HepG2 (cell line): ENCODE data around the gene OAS3. TPM values are rescaled to one million over a fixed set of nuclear protein-coding genes. Genes with fewer than 3 reads are reported as not detected.
A peak's percentile ranks its signal among the peaks of the same experiment; 100 is the strongest.

Source experiments
- ATF7-NPFF ChIP-seq: sonication (generic); formaldehyde crosslinking; IDR thresholded peaks from 2 replicates; pipeline ENCODE4 v1.8.1; 2023; ENCODE audit warnings: mild to moderate bottlenecking, low read depth, missing genetic modification reagents, moderate library complexity
- BORCS8-MEF2B ChIP-seq: sonication (generic); formaldehyde crosslinking; IDR thresholded peaks from 2 replicates; pipeline ENCODE4 v1.8.0; 2022; ENCODE audit warnings: mild to moderate bottlenecking, missing genetic modification reagents
- CREB1 ChIP-seq, 2 experiments: fragments of 450-650 bp in 1 of 2; IDR thresholded peaks; 2 replicates each; pipeline ENCODE4 v1.6.1; 2016 to 2017; ENCODE audit warnings: control low read depth in 1 of 2, mild to moderate bottlenecking in 1 of 2, missing compliant biosample characterization in 1 of 2, missing genetic modification characterization in 1 of 2
- ELF3 ChIP-seq: IDR thresholded peaks from 2 replicates; pipeline ENCODE4 v1.6.1; 2016; ENCODE audit warnings: missing genetic modification reagents, missing compliant biosample characterization
- EP300 ChIP-seq, 3 experiments: sonication (generic) in 1 of 3; formaldehyde crosslinking in 1 of 3; IDR thresholded peaks; 2 replicates each; pipeline versions ENCODE4 v1.5.1 to v1.6.1; 2011 to 2020; ENCODE audit warnings: low read depth in 2 of 3, low read length in 2 of 3, borderline replicate concordance in 1 of 3, improper control_type of control experiment in 1 of 3, mild to moderate bottlenecking in 1 of 3, missing genetic modification reagents in 1 of 3, moderate library complexity in 1 of 3
- FOXC1 ChIP-seq: sonication (generic); formaldehyde crosslinking; IDR thresholded peaks from 2 replicates; pipeline ENCODE4 v1.8.0; 2022; ENCODE audit warnings: mild to moderate bottlenecking, missing genetic modification reagents, borderline replicate concordance
- GABPA ChIP-seq, 2 experiments: IDR thresholded peaks; 2 replicates each; pipeline ENCODE4 v1.6.1; 2011 to 2016; ENCODE audit warnings: low read depth in 2 of 2, low read length in 1 of 2, missing biosample characterization in 1 of 2, missing genetic modification characterization in 1 of 2
- GATAD2A ChIP-seq: IDR thresholded peaks from 2 replicates; pipeline ENCODE4 v1.6.1; 2016
- IRF2 ChIP-seq: IDR thresholded peaks from 2 replicates; pipeline ENCODE4 v1.6.1; 2018; ENCODE audit warnings: missing genetic modification reagents, missing compliant biosample characterization
- MAFF ChIP-seq: IDR thresholded peaks from 2 replicates; pipeline ENCODE4 v1.6.1; 2011; ENCODE audit warnings: low read depth, low read length, improper control_type of control experiment
- MAFK ChIP-seq, 2 experiments: IDR thresholded peaks in 1 of 2; conservative IDR thresholded peaks in 1 of 2; 2 replicates each; pipeline ENCODE4 v1.6.1; 2011; ENCODE audit warnings: improper control_type of control experiment in 2 of 2, low read length in 2 of 2
- MAZ ChIP-seq, 2 experiments: sonication (generic) in 1 of 2; formaldehyde crosslinking in 1 of 2; IDR thresholded peaks; 2 replicates each; pipeline versions ENCODE4 v1.5.0 to v1.6.1; 2012 to 2020; ENCODE audit warnings: low read depth in 2 of 2, mild to moderate bottlenecking in 2 of 2, borderline replicate concordance in 1 of 2, improper control_type of control experiment in 1 of 2, low read length in 1 of 2, missing genetic modification reagents in 1 of 2, moderate library complexity in 1 of 2
- MED1 ChIP-seq: sonication (generic); formaldehyde crosslinking; IDR thresholded peaks from 2 replicates; pipeline ENCODE4 v1.4.0; 2020; ENCODE audit warnings: missing genetic modification reagents
- PAXIP1 ChIP-seq: sonication (generic); formaldehyde crosslinking; conservative IDR thresholded peaks from 2 replicates; pipeline ENCODE4 v1.4.0; 2020; ENCODE audit warnings: mild to moderate bottlenecking, missing genetic modification reagents, moderate library complexity
- PHF8 ChIP-seq: sonication (generic); formaldehyde crosslinking; IDR thresholded peaks from 2 replicates; pipeline ENCODE4 v1.5.0; 2020; ENCODE audit warnings: missing genetic modification reagents
- POLR2A ChIP-seq, 2 experiments: IDR thresholded peaks; 2 replicates each; pipeline ENCODE4 v1.6.1; 2011; ENCODE audit warnings: low read depth in 2 of 2, low read length in 2 of 2, mild to moderate bottlenecking in 1 of 2, moderate library complexity in 1 of 2; ENCODE audit not compliant: insufficient read depth in 1 of 2
- PPARG ChIP-seq: conservative IDR thresholded peaks from 2 replicates; pipeline ENCODE4 v1.6.1; 2016; ENCODE audit warnings: missing biosample characterization, missing genetic modification reagents
- SMYD3 ChIP-seq: sonication (generic); formaldehyde crosslinking; IDR thresholded peaks from 2 replicates; pipeline ENCODE4 v1.8.1; 2023; ENCODE audit warnings: mild to moderate bottlenecking, missing genetic modification reagents
- SRSF1 ChIP-seq: fragments of 200-400 bp; formaldehyde crosslinking; optimal IDR thresholded peaks from 2 replicates; pipeline ENCODE3; 2017; ENCODE audit warnings: mild to moderate bottlenecking, low read depth, low read length, moderate library complexity
- ZNF138 ChIP-seq: sonication (generic); formaldehyde crosslinking; IDR thresholded peaks from 2 replicates; pipeline ENCODE4 v1.5.0; 2020; ENCODE audit warnings: mild to moderate bottlenecking, low read depth, missing genetic modification reagents
- ZNF446 ChIP-seq: sonication (generic); formaldehyde crosslinking; IDR thresholded peaks from 2 replicates; pipeline ENCODE4 v1.5.0; 2020; ENCODE audit warnings: mild to moderate bottlenecking, missing genetic modification reagents
- ZNF496 ChIP-seq: sonication (generic); formaldehyde crosslinking; IDR thresholded peaks from 2 replicates; pipeline ENCODE4 v1.8.1; 2023; ENCODE audit warnings: mild to moderate bottlenecking, moderate library complexity, missing genetic modification reagents; ENCODE audit not compliant: insufficient replicate concordance
- ZNF7 ChIP-seq: IDR thresholded peaks from 2 replicates; pipeline ENCODE4 v1.6.1; 2016; ENCODE audit warnings: missing biosample characterization, missing genetic modification reagents
- polyA plus RNA-seq, 8 experiments: library from polyadenylated mRNA; depleted of rRNA in 3 of 8; stranded (reverse) in 7 of 8; unstranded in 1 of 8; fragments of >200 nt; fragmentation: Illumina TruSeq in 4 of 8; extraction: Trizol in 4 of 8; gene quantifications; 2 replicates each; pipeline versions ENCODE4 v1.2.1 to v1.2.3, GENCODE V29; 2011 to 2016; ENCODE audit warnings: low read depth in 4 of 8, missing spikeins in 1 of 8, mixed read lengths in 1 of 8; ENCODE audit not compliant: insufficient read depth in 1 of 8
- total RNA-seq, 5 experiments: library from RNA; depleted of rRNA; stranded (reverse); fragments of >200 nt; fragmentation: Illumina TruSeq; extraction: Trizol; gene quantifications; 2 replicates each; pipeline ENCODE4 v1.2.3, GENCODE V29; 2016; ENCODE audit warnings: low read depth in 1 of 5
- TF ChIP-seq, protein P1 (sequence below): sonication (generic); formaldehyde crosslinking; IDR thresholded peaks from 2 replicates; pipeline ENCODE4 v1.4.0; 2020; ENCODE audit warnings: missing genetic modification reagents

The OAS3 gene
- total and polyA plus RNA-seq, 2 of the 13 experiments (the other 11 are each of a cell fraction or from before 2014, with no cell fraction given): 4.8 to 10.5 TPM

- TF ChIP-seq PPARG (CRISPR knock-in tag) (peak; percentile 61), MAZ (IDR thresholded peaks at IDR 0.05; ENCODE audit: borderline replicate concordance, low read depth, low read length) (no peak), MAZ (CRISPR knock-in tag; IDR thresholded peaks at IDR 0.05; ENCODE audit: low read depth) (no peak), CREB1 (IDR thresholded peaks at IDR 0.05) (no peak), CREB1 (CRISPR knock-in tag; IDR thresholded peaks at IDR 0.05) (peak; percentile 27; the same call in 1 of the 2 replicates), FOXC1 (CRISPR knock-in tag) (no peak), IRF2 (peak; percentile 78), ZNF7 (CRISPR knock-in tag) (peak; percentile 78), SRSF1 (no peak), ATF7-NPFF (CRISPR knock-in tag) (no peak), MED1 (CRISPR knock-in tag) (peak; percentile 35; the same call in 1 of the 2 replicates), SMYD3 (CRISPR knock-in tag) (no peak), ELF3 (CRISPR knock-in tag) (peak; percentile 41; the same call in 1 of the 2 replicates), ZNF446 (no peak), PHF8 (peak; percentile 34; the same call in 1 of the 2 replicates), EP300 (IDR thresholded peaks at IDR 0.05; ENCODE audit: low read depth in 2 of 2, low read length in 2 of 2) (no peak), EP300 (CRISPR knock-in tag; IDR thresholded peaks at IDR 0.05; ENCODE audit: borderline replicate concordance) (0 out of 2 replicates have a peak, but pooled peaks have one; percentile 9), ZNF138 (CRISPR knock-in tag) (no peak), MAFK (conservative IDR thresholded peaks at IDR 0.05 in 1 of 2, IDR thresholded peaks at IDR 0.05 in 1 of 2; ENCODE audit: low read length in 2 of 2) (peak; percentile 20 to 45; a peak in 2 of 4 replicates), ZNF496 (CRISPR knock-in tag) (no peak), POLR2A (IDR thresholded peaks at IDR 0.05; ENCODE audit: insufficient read depth in 1 of 2, low read depth in 2 of 2, low read length in 2 of 2) (peak; percentile 32 to 34; a peak in 1 of 4 replicates), PAXIP1 (peak; percentile 50; the same call in 1 of the 2 replicates), GABPA (IDR thresholded peaks at IDR 0.05; ENCODE audit: low read depth, low read length) (no peak), GABPA (CRISPR knock-in tag; IDR thresholded peaks at IDR 0.05; ENCODE audit: low read depth) (0 out of 2 replicates have a peak, but pooled peaks have one; percentile 28), GATAD2A (CRISPR knock-in tag) (peak; percentile 37), MAFF (peak; percentile 70), BORCS8-MEF2B (no peak)
- TF ChIP-seq, protein P1, sequence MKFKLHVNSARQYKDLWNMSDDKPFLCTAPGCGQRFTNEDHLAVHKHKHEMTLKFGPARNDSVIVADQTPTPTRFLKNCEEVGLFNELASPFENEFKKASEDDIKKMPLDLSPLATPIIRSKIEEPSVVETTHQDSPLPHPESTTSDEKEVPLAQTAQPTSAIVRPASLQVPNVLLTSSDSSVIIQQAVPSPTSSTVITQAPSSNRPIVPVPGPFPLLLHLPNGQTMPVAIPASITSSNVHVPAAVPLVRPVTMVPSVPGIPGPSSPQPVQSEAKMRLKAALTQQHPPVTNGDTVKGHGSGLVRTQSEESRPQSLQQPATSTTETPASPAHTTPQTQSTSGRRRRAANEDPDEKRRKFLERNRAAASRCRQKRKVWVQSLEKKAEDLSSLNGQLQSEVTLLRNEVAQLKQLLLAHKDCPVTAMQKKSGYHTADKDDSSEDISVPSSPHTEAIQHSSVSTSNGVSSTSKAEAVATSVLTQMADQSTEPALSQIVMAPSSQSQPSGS (CRISPR knock-in tag): peak; percentile 54; the same call in 1 of the 2 replicates
Measured at GRCh38 chr12:112906712-112907414, 31.4 kb upstream of the OAS3 start, which contains the start of gene OAS1 (continued).
